Measurements from ENCODE around the gene GIGYF2.

GIGYF2 gene

GRCh38 chr2:232800166-232800565 lies 103.0 kb downstream of the GIGYF2 start:
- Histone ChIP-seq H3K4me1 (ENCODE audit: control insufficient read depth, low read depth, low read length) (no peaks in the 10 kb centered on the region), H3K4ac (ENCODE audit: low read depth, low read length) (no peak overlapping the region), H3K27me3 (ENCODE audit: insufficient read depth, low read length, poor library complexity) (no peaks in the 10 kb centered on the region), H2BK15ac (replicated peaks; ENCODE audit: low read depth) (no peak overlapping the region), H3K18ac (ENCODE audit: low read length) (no peak overlapping the region), H2AK5ac (ENCODE audit: low read length) (no peak overlapping the region), H3K36me3 (ENCODE audit: control insufficient read depth, insufficient read depth, low read length) (no peaks in the 10 kb centered on the region), H4K8ac (ENCODE audit: low read depth, low read length) (no peak overlapping the region), H3K27ac (ENCODE audit: low read depth, low read length) (no peak overlapping the region), H3K4me2 (ENCODE audit: low read length) (no peak overlapping the region), H3K79me1 (ENCODE audit: low read length) (no peaks in the 10 kb centered on the region), H4K5ac (ENCODE audit: low read length) (no peak overlapping the region), H3K56ac (ENCODE audit: low read length) (no peak overlapping the region), H3K23ac (ENCODE audit: low read length) (no peak overlapping the region), H3K79me2 (ENCODE audit: control insufficient read depth, insufficient read depth, low read length) (no peaks in the 10 kb centered on the region), H3K4me3 (ENCODE audit: low read length) (no peak overlapping the region), H2BK120ac (ENCODE audit: low read depth, low read length) (no peak overlapping the region), H2BK5ac (ENCODE audit: low read length) (no peak overlapping the region), H3K9ac (ENCODE audit: low read length) (no peak overlapping the region)
- no CpG with 5 or more reads among the region's 2 CpGs for WGBS (ENCODE audit: extremely low coverage, insufficient coverage, low lambda C conversion rate)
- no peak for DNase-seq

- Histone ChIP-seq H4K8ac (ENCODE audit: low read depth, low read length) (no peak overlapping the region), H2BK5ac (ENCODE audit: low read length) (no peak overlapping the region), H3K27ac (ENCODE audit: low read depth, low read length) (no peak overlapping the region), H3K18ac (ENCODE audit: low read length) (no peak overlapping the region), H3K56ac (ENCODE audit: low read length) (no peak overlapping the region), H3K79me1 (ENCODE audit: low read length) (no peaks in the 10 kb centered on the region), H3K4me1 (ENCODE audit: control insufficient read depth, low read depth, low read length) (no peaks in the 10 kb centered on the region), H2BK15ac (replicated peaks; ENCODE audit: low read depth) (no peak overlapping the region), H3K9ac (ENCODE audit: low read length) (no peak overlapping the region), H3K27me3 (ENCODE audit: insufficient read depth, low read length, poor library complexity) (no peaks in the 10 kb centered on the region), H3K36me3 (ENCODE audit: control insufficient read depth, insufficient read depth, low read length) (no peaks in the 10 kb centered on the region), H2BK120ac (ENCODE audit: low read depth, low read length) (no peak overlapping the region), H4K5ac (ENCODE audit: low read length) (no peak overlapping the region), H2AK5ac (ENCODE audit: low read length) (no peak overlapping the region), H3K23ac (ENCODE audit: low read length) (no peak overlapping the region), H3K79me2 (ENCODE audit: control insufficient read depth, insufficient read depth, low read length) (no peaks in the 10 kb centered on the region), H3K4me3 (ENCODE audit: low read length) (no peak overlapping the region), H3K4ac (ENCODE audit: low read depth, low read length) (no peak overlapping the region), H3K4me2 (ENCODE audit: low read length) (no peak overlapping the region)
- WGBS (ENCODE audit: extremely low coverage, insufficient coverage, low lambda C conversion rate), result no CpG with 5 or more reads among the region's 3 CpGs
- no peak for DNase-seq
Observed at GRCh38 chr2:232802091-232802490, 105.0 kb downstream of the GIGYF2 start.

GRCh38 chr2:232809349-232810124 lies 112.4 kb downstream of the GIGYF2 start:
- Histone ChIP-seq H3K4ac (ENCODE audit: low read depth, low read length) (no peak overlapping the region), H3K56ac (ENCODE audit: low read length) (no peak overlapping the region), H2BK5ac (ENCODE audit: low read length) (no peak overlapping the region), H3K23ac (ENCODE audit: low read length) (no peak overlapping the region), H3K9ac (ENCODE audit: low read length) (no peak overlapping the region), H2BK120ac (ENCODE audit: low read depth, low read length) (no peak overlapping the region), H3K79me1 (ENCODE audit: low read length) (no peaks in the 10 kb centered on the region), H4K8ac (ENCODE audit: low read depth, low read length) (no peak overlapping the region), H2BK15ac (replicated peaks; ENCODE audit: low read depth) (no peak overlapping the region), H3K4me1 (ENCODE audit: control insufficient read depth, low read depth, low read length) (no peaks in the 10 kb centered on the region), H3K18ac (ENCODE audit: low read length) (no peak overlapping the region), H3K36me3 (ENCODE audit: control insufficient read depth, insufficient read depth, low read length) (peaks cover 7% of the 10 kb centered on the region), H3K79me2 (ENCODE audit: control insufficient read depth, insufficient read depth, low read length) (no peaks in the 10 kb centered on the region), H3K4me2 (ENCODE audit: low read length) (no peak overlapping the region), H3K27ac (ENCODE audit: low read depth, low read length) (no peak overlapping the region), H3K27me3 (ENCODE audit: insufficient read depth, low read length, poor library complexity) (no peaks in the 10 kb centered on the region), H2AK5ac (ENCODE audit: low read length) (no peak overlapping the region), H3K4me3 (ENCODE audit: low read length) (no peak overlapping the region), H4K5ac (ENCODE audit: low read length) (no peak overlapping the region)
- DNase-seq, result no peak
- no CpG with 5 or more reads among the region's 5 CpGs for WGBS (ENCODE audit: extremely low coverage, insufficient coverage, low lambda C conversion rate)

GRCh38 chr2:232810444-232810843 lies 113.3 kb downstream of the GIGYF2 start:
- H3K36me3 ChIP-seq (ENCODE audit: control insufficient read depth, insufficient read depth, low read length), result peaks cover 7% of the 10 kb centered on the region
- no peak overlapping the region for H2AK5ac ChIP-seq (ENCODE audit: low read length)
- no peaks in the 10 kb centered on the region for H3K79me2 ChIP-seq (ENCODE audit: control insufficient read depth, insufficient read depth, low read length)
- H3K27ac ChIP-seq (ENCODE audit: low read depth, low read length), result no peak overlapping the region
- no peak overlapping the region for H3K56ac ChIP-seq (ENCODE audit: low read length)
- H3K9ac ChIP-seq (ENCODE audit: low read length), result no peak overlapping the region
- no peak for DNase-seq
- no peak overlapping the region for H3K4me3 ChIP-seq (ENCODE audit: low read length)
- H2BK5ac ChIP-seq (ENCODE audit: low read length), result no peak overlapping the region
- H3K23ac ChIP-seq (ENCODE audit: low read length), result no peak overlapping the region
- H3K4ac ChIP-seq (ENCODE audit: low read depth, low read length), result no peak overlapping the region
- no peak overlapping the region for H2BK15ac ChIP-seq (replicated peaks; ENCODE audit: low read depth)
- no CpG with 5 or more reads among the region's 1 CpG for WGBS (ENCODE audit: extremely low coverage, insufficient coverage, low lambda C conversion rate)
- H3K4me2 ChIP-seq (ENCODE audit: low read length), result no peak overlapping the region
- no peak overlapping the region for H4K8ac ChIP-seq (ENCODE audit: low read depth, low read length)
- no peaks in the 10 kb centered on the region for H3K4me1 ChIP-seq (ENCODE audit: control insufficient read depth, low read depth, low read length)
- no peaks in the 10 kb centered on the region for H3K27me3 ChIP-seq (ENCODE audit: insufficient read depth, low read length, poor library complexity)
- no peak overlapping the region for H4K5ac ChIP-seq (ENCODE audit: low read length)
- no peak overlapping the region for H2BK120ac ChIP-seq (ENCODE audit: low read depth, low read length)
- no peaks in the 10 kb centered on the region for H3K79me1 ChIP-seq (ENCODE audit: low read length)
- H3K18ac ChIP-seq (ENCODE audit: low read length), result no peak overlapping the region

GRCh38 chr2:232815569-232815968 lies 118.4 kb downstream of the GIGYF2 start:
- H3K9ac ChIP-seq (ENCODE audit: low read length), result no peak overlapping the region
- no peak overlapping the region for H3K23ac ChIP-seq (ENCODE audit: low read length)
- H2BK120ac ChIP-seq (ENCODE audit: low read depth, low read length), result no peak overlapping the region
- no peak overlapping the region for H3K27ac ChIP-seq (ENCODE audit: low read depth, low read length)
- no peak overlapping the region for H2AK5ac ChIP-seq (ENCODE audit: low read length)
- no peaks in the 10 kb centered on the region for H3K27me3 ChIP-seq (ENCODE audit: insufficient read depth, low read length, poor library complexity)
- H3K4me1 ChIP-seq (ENCODE audit: control insufficient read depth, low read depth, low read length), result no peaks in the 10 kb centered on the region
- H4K8ac ChIP-seq (ENCODE audit: low read depth, low read length), result no peak overlapping the region
- H2BK15ac ChIP-seq (replicated peaks; ENCODE audit: low read depth), result no peak overlapping the region
- no peak overlapping the region for H3K18ac ChIP-seq (ENCODE audit: low read length)
- DNase-seq, result no peak
- no peak overlapping the region for H4K5ac ChIP-seq (ENCODE audit: low read length)
- H3K56ac ChIP-seq (ENCODE audit: low read length), result no peak overlapping the region
- H3K79me2 ChIP-seq (ENCODE audit: control insufficient read depth, insufficient read depth, low read length), result no peaks in the 10 kb centered on the region
- H3K4me3 ChIP-seq (ENCODE audit: low read length), result no peak overlapping the region
- H3K4me2 ChIP-seq (ENCODE audit: low read length), result no peak overlapping the region
- WGBS (ENCODE audit: extremely low coverage, insufficient coverage, low lambda C conversion rate), result no CpG with 5 or more reads among the region's 3 CpGs
- no peaks in the 10 kb centered on the region for H3K79me1 ChIP-seq (ENCODE audit: low read length)
- peaks cover 5% of the 10 kb centered on the region for H3K36me3 ChIP-seq (ENCODE audit: control insufficient read depth, insufficient read depth, low read length)
- H3K4ac ChIP-seq (ENCODE audit: low read depth, low read length), result no peak overlapping the region
- no peak overlapping the region for H2BK5ac ChIP-seq (ENCODE audit: low read length)

GRCh38 chr2:232816657-232817056 lies 119.5 kb downstream of the GIGYF2 start:
- Histone ChIP-seq H3K4me2 (ENCODE audit: low read length) (no peak overlapping the region), H3K23ac (ENCODE audit: low read length) (no peak overlapping the region), H3K4me1 (ENCODE audit: control insufficient read depth, low read depth, low read length) (no peaks in the 10 kb centered on the region), H2BK15ac (replicated peaks; ENCODE audit: low read depth) (no peak overlapping the region), H2BK5ac (ENCODE audit: low read length) (no peak overlapping the region), H2AK5ac (ENCODE audit: low read length) (no peak overlapping the region), H4K5ac (ENCODE audit: low read length) (no peak overlapping the region), H3K9ac (ENCODE audit: low read length) (no peak overlapping the region), H3K18ac (ENCODE audit: low read length) (no peak overlapping the region), H4K8ac (ENCODE audit: low read depth, low read length) (no peak overlapping the region), H2BK120ac (ENCODE audit: low read depth, low read length) (no peak overlapping the region), H3K56ac (ENCODE audit: low read length) (no peak overlapping the region), H3K36me3 (ENCODE audit: control insufficient read depth, insufficient read depth, low read length) (peaks cover 3% of the 10 kb centered on the region), H3K4ac (ENCODE audit: low read depth, low read length) (no peak overlapping the region), H3K27ac (ENCODE audit: low read depth, low read length) (no peak overlapping the region), H3K79me1 (ENCODE audit: low read length) (no peaks in the 10 kb centered on the region), H3K27me3 (ENCODE audit: insufficient read depth, low read length, poor library complexity) (no peaks in the 10 kb centered on the region), H3K4me3 (ENCODE audit: low read length) (no peak overlapping the region), H3K79me2 (ENCODE audit: control insufficient read depth, insufficient read depth, low read length) (no peaks in the 10 kb centered on the region)
- no CpG with 5 or more reads among the region's 10 CpGs for WGBS (ENCODE audit: extremely low coverage, insufficient coverage, low lambda C conversion rate)
- DNase-seq, result no peak
